Activated effector memory CD4-positive, alpha-beta T cell treated with anti-CD3 and anti-CD28 coated beads, Interleukin-2, amount 50 U/mL, for 16 hours (primary cell): ENCODE measurements around the gene CSNK1G1.
"Not testable (repeated sequence)": the region's sequence is repeated elsewhere in the genome, so short reads cannot be mapped to it uniquely, and the experiment has no call there.

Source experiments
- DNase-seq: peaks from one replicate; pipeline ENCODE4 v3.0.0-alpha.2; 2020

Gene CSNK1G1

DNA sequence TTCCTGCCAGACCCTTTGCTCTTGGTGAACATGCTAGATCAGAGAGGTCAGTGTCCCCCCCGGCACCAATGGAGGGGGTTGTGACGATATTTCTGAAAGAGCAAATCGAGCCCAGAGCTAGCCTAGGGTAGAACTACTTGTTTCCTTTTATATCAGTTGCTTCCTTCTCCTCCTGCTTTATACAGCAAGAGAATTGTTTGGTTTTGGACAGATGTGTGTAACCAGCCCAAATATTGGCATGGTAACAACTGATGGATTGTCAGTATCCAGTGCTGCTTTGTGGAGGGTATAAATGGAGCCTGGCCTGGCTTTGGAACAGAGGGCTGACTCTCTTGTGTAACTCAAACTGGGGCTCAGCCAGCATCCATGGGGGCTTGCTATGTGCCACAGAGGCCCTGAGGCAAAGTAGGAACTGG is 233.0 kb downstream of the CSNK1G1 start:
- no peak for DNase-seq

- DNase-seq = no peak
These were observed 233.5 kb downstream of the CSNK1G1 start for GRCh38 chr15:64122444-64122843.

- no peak for DNase-seq
These were observed 234.4 kb downstream of the CSNK1G1 start for GRCh38 chr15:64121614-64122013.

DNA sequence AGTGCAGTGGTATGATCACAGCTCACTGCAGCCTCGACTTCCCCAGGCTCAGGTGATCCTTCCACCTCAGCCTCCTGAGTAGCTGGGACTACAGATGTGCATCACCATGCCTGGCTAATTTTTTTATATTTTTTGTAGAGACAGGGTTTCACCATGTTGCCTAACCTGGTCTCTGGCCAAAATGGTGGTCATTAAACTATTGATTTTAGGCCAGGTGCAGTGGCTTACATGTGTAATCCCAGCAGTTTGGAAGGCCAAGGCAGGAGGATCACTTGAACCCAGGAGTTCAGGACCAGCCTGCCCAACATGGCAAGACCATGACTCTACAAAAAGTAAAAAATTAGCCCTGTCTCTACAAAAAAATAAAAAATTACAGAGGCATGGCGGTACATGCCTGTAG is 235.7 kb downstream of the CSNK1G1 start:
- not testable (repeated sequence) for DNase-seq

- no peak for DNase-seq
These were observed 238.1 kb downstream of the CSNK1G1 start for GRCh38 chr15:64117759-64118487.
